SIG-M5 (cell line): ENCODE results near the gene VPS26B.
A peak's percentile ranks its signal among the peaks of the same experiment; 100 is the strongest.
"Not testable (repeated sequence)": the region's sequence is repeated elsewhere in the genome, so short reads cannot be mapped to it uniquely, and the experiment has no call there.

ENCODE experiments used
- DNase-seq: peaks from one replicate; lab custom pipeline; 2025; lab: John Stamatoyannopoulos, UW

The VPS26B gene

DNA sequence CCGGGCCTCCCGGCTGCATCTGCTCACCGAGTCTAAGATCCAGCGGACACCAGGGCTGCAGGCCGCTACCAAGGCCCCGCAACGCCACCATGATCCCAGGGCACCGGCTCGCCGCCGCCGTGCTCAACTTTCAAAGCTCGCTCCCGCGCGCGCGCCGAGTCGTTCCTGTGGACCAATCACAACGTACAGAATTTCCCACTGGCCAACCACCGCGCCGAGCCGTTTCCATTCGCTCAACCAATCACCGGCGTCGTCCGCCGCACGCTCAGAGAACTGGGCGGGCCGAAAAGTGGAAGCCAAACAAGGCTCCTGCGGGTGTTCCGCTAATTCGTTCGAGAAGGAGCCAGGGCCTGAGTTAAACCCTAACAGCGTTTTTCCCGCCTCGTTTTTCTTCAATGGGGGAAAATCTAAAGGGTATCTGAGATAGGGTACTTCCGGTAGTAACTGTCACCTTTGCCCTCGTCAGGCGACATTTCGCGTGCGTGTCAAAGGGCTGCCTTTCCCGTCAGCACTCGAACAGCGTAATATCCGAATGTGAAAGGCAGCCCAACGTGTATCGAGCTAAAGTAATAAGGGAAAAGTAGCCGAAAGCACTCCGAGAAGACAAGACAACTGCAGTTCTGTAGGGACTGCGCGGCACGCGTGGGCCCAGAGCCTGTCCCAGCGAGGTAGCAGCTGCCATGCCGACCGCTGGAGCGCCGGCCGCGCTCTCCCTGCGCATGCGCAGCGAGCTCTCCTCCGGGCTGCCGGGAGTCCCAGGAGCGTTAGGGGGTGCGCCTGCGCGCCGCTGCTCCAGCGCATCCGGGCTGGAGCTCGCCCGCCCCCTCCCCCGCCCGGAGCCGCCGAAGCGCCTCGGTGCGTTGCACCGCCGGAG, at the start of gene VPS26B, which contains the start of gene NCAPD3:
Gene VPS26B, plus strand, starts transcription at position 836 of the 874 bp plus-strand sequence. CDS start 452 bp downstream, outside the sequence.
Gene NCAPD3, minus strand, starts transcription at position 132 of the 874 bp plus-strand sequence. Its CDS starts 41 bp downstream, at position 91.
- DNase-seq: peak; percentile 57

DNA sequence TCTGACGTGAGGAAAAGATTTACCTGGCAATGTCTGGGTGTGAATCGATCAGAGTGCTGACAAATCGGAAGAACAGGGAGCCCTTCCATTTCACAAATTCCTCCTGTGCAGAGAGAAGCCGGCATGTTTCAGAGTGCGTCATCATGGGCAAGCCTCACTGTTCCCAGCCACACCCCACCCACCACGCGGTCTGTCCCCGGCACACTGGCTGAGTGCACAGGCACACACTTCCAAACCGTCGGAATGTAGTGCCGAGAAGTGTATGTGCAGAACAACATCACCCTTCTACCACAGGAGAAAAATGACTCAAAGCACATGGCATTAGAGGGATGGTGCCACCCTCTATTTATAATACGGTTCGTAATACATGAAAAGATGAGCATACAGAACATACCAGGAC, 48.2 kb upstream of the VPS26B start:
- DNase-seq: no peak

DNA sequence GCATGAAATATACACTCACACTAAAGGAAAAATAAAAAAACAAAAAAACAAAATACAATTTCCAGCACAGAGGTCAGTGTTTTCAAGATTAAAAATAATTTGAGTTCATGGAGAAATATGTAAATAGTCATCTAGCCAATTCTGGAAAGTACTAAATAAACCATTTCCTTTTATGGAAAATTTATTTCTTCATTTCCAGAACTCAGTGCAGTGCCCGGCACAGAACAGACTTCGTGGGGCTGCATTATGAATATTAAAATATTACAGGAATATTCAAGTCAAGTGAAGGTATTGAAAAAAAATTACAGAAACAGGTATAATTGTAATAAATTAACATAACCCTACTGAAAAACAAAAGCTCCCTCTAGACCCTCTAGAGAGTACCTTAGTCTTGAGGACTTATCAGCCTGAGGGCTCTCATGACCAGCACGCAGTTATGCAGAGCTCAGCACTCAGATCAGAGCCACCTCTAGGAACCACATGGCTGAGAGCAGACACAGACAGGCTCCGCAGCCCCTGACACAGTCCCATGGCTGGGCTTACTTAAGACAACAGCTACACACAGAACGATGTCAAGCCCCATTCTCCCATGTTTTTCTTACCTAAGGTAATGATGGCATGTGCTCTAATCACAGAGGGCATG, 46.3 kb upstream of the VPS26B start:
- no peak for DNase-seq

DNA sequence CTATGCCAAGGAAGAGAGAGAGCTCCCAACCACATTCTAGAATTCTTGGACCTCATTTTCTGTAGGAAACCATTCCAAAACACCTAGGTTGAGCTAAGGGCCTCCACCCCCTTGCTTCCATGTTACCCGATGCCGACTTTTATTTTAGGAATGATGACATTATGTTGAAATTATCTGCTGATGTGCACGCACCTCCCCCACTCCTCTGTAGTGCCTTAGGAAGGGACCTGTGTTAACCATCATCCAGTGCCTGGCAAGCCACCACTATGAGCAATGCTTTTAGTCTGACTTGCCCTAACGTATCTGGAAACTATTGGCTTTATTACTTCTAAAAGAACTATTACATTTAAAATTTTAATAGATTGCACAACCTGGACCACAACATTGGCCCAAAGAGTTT, 42.8 kb upstream of the VPS26B start:
- no peak for DNase-seq

DNA sequence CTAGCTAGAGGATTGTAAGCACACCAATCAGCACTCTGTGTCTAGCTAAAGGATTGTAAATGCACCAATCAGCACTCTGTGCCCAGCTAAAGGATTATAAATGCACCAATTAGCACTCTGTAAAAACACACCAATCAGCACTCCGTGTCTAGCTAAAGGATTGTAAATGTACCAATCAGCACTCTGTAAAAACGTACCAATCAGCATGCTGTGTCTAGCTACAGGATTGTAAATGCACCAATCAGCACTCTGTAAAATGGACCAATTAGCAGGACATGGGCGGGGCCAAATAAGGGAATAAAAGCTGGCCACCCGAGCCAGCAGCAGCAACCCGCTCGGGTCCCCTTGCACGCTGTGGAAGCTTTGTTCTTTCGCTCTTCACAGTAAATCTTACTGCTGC, 36.4 kb upstream of the VPS26B start:
- DNase-seq: not testable (repeated sequence)

DNA sequence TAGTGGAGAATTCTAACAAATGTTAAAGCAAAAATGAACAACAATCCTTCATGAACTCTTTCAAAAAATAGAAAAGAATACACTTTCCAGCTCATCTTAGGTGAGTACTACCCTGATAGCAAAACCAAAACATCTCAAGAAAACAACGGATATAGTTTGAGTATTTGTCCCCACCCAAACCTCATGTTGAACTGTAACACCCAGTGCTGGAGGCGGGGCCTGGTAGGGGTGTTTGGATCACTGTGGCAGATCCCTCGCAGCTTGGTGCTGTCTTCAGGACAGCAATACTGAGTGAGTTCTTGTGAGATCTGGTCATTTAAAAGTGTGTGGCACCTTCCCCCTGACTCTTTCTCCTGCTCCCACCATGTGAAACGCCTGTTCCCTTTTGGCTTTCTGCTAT, 27.7 kb upstream of the VPS26B start:
- DNase-seq: no peak

DNA sequence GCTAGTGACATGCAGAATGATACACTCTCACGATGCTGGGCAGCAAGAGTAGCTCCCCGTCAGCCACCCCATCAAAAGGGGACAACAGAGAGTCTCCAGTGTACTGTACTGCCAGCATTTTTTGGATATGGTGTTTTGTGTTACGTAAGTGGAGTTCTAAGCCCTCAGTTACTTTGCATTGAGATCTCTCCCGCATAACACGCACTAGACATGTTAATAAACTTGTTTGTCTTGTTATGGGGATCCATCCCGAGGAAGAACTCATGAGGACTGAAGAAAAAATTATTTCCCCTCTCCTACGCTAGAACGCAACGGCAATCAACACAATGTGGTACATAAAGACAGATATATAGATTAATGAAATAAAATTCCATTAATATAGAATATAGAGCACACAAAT, 24.9 kb upstream of the VPS26B start:
- no peak for DNase-seq

DNA sequence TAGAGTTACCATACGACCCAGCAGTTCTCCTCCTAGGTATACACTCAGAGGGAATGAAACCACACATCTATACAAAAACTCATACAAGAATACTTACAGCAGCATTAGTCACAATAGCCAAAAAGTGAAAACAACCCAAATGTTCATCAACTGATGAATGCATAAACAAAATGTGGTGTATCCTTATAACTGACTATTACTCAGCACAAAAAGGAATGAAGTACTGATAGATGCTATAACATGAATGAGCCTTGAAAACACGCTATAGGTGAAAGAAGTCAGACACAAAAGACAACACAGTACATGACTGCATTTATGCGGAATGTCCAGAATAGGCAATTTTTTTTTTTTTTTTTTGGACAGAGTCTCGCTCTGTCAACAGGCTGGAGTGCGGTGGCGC, 23.8 kb upstream of the VPS26B start:
- DNase-seq: no peak

DNA sequence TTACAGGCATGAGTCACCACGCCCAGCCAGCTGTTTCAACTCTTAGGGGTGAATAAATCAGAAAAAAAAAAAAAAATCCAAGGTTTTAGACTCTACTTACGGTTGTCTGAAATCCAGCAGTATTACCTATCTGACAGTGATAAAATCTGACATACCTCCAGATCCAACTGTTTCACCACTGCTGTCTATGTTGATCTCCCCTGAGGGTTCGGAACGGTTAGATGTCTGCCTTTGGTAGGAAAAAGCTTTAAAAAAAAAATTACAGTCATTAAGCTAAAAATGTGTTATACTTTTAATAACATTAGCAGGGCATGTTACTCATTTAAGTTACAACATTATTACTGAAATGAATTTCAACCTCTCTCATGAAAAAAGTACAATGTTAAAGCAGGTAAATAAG, 21.8 kb upstream of the VPS26B start:
- DNase-seq: no peak

DNA sequence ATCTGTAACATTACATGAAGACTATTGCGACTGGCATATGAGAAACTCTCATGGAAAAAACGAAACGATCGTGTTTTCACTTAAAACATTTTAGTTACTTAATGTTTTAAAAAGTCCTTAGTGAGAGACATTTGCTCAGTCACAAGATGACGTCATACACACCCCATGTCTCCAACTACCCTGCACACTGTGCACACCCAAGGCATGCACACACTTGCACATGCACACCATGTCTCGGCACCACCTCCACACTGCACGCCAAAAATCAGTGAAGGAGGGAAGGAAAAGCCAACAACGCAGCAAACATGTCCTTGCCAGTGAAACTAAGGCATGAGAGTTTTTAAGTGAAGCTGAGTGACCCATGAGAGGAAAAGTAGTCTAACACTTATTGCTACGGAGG, 18.7 kb upstream of the VPS26B start:
- DNase-seq: no peak

DNA sequence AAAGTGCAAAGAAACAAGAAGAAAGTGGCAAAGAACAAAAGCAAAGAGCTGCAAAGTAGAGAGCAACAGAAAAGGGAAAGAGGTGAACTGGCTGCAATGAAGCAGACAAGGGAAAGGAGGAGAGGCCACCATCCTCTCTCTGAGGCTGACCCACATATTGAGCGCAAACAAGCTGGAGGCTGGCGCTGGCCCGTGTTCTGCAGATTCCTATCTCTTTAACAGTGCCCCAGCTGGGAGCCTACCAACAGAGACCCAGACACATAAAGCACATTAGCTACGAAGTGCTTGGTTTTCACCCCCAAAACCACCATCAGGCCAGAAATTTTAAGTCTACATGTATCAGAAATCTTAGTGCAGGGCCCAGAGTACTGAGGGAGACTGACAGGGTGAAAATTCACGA, 18.3 kb upstream of the VPS26B start:
- DNase-seq: no peak

DNA sequence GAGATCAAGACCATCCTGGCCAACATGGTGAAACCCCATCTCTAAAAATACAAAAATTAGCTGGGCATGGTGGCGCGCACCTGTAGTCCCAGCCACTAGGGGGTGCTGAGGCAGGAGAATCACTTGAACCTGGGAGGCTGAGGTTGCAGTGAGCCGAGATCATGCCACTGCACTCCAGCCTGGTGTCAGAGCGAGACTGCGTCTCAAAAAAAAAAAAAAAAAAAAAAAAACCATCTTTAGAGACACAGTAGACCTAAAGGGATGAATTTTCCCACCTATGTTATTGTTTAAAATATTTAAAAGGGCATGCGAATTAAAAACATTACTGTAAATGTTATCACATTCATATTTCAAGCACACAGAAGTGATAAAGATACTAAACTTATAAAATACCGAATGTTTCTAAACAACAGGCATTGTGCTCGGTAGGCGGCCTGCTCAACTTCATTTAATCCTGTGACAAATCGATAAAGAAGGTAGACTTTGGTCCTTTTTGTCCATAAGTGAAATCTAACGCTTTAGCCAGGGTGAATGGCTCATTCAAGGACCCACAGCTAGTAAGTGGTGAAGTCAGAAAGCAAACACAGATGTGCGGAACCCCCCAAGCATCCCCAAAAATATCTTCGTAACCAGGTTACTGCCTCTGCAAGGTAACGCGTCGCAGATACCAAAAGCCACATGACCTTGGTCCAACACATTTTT, 16.8 kb upstream of the VPS26B start:
- no peak for DNase-seq

DNA sequence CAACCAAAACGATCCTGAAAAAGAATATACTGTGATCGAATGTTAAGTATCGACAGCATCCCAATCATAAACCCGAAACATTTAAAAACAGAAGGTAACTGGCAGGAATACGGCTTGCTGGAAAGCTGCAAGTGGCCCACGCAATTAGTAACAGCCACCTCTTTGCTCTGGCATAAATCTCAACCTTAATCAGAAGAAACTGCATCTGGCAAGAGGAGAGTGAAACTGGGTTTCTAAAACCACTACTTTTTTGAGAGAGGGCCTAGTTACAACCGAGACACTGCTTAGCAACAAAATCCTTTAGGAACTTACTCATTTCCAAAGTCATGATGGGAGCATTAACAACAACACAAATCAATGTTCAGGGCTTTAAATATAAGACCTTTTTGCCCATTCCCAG, 8.6 kb upstream of the VPS26B start:
- DNase-seq: no peak

DNA sequence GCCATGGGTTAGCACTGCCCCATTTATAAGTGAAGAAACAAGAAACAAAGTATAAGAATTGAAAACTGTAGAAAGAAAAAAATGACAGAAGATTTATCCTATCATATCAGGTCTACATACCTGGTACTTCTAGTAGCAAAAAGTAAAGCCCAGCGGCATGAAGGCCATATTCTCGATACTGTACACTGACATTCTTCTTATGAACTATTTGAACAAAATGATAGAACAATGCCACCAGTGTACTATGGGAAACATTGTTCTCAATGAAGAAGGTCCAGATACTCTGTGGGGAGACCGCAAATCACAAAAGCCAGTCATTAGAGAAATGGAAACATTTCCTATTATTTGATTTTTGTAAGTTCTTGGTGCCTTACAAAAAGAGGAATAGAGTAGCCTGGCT, 7.7 kb upstream of the VPS26B start:
- no peak for DNase-seq

DNA sequence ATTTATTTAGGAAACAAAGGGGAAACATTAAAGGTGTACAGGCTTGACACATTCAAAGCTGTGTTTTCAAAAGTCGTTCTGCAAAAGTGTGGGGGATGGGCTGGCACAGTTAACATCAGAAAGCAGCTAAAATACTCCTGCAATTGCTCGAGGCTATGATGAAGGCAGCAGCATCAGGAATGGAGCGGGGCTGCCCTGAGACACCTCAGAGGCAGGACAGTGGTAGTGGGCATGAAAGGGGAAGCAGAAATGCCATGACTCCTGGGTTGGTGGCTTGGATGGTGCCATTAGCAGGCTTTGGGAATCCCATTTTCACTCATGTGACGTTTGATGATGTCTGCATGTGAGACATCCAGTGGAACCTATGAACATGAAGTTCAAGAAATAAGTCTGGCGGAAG, 1.4 kb upstream of the VPS26B start:
- DNase-seq: no peak

DNA sequence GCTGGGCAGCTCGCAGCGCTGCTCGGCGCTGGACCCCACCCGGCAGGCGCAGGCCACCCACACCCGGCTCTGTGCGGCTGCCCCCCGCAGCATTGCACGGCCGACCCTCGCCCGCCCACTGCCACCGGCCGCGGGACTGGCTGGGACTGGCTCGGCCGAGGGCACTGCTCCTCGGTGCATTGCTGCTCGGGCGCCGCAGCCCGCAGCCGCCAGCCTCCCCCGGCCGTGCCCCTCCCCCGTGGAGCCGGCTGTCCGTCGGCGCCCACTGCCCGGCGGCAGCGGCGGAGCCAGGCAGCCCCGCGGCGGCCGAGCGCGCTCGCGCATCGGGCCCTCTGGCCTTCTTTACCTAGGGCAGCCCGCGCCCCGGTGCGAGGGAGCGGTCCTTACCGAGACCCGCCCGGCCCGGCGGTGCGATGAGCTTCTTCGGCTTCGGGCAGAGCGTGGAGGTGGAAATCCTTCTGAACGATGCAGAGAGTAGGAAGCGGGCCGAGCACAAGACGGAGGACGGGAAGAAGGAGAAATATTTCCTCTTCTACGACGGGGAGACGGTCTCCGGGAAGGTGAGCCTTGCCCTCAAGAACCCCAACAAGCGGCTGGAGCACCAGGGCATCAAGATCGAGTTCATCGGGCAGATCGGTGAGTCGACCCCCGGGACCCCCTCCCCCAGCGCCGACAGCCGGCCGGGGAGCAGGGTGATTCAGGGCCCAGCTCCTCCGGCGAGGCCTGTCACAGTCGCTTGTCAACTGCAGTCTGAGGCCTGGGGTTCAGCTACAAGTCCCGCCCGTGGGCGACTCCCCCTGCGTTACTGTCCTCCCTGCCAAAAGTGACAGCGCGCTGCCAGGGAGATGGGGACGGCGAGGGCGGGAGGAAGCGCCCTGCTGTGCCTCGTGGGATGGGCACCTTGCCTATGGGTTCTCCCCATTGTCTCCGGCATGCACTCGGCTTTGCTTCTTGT, 516 bp downstream of the VPS26B start:
- no peak for DNase-seq

DNA sequence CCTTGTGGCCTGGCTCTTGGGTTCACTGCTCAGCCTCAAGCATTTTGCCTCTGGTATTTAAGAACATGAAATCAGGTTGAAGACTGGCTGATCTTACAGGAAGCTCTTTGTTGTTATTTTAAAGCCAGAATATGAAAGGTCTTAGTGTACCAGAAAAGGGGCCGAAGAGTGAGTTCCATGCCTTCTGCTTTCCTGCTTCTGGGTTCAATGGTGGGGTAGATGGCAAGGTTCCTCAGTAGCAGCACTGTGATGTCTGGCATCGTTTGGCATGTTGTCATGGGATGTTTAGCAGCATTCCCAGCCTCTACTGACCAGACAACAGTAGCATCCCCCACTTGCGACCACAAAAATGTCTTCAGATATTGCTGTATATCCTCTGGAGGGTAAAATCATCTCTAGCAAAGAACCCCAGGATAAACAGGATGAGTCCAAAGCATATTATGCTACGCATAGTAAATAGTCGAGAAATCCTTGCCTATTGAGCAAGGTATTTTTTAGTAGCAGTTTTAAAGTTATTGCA, 2.4 kb downstream of the VPS26B start:
- no peak for DNase-seq

DNA sequence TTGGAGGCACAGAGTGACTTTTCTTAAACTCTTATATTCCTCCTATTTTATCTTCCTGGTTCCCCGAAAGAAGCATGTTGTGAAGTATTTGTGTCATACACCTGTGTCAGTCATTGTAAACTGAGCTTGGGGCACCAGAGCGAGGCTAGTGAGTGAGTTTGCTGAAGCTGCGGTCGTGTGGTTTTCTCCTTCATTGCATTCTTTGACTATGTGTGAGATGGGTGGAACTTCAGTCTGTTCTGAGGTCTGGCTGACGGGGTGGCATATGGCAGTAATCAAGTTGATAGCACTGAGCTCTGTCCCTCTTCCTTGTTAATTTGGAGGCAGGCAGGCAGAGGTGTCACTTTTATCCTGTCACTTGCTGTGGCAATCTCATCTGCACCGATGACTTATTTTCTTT, 4.2 kb downstream of the VPS26B start:
- DNase-seq: no peak

DNA sequence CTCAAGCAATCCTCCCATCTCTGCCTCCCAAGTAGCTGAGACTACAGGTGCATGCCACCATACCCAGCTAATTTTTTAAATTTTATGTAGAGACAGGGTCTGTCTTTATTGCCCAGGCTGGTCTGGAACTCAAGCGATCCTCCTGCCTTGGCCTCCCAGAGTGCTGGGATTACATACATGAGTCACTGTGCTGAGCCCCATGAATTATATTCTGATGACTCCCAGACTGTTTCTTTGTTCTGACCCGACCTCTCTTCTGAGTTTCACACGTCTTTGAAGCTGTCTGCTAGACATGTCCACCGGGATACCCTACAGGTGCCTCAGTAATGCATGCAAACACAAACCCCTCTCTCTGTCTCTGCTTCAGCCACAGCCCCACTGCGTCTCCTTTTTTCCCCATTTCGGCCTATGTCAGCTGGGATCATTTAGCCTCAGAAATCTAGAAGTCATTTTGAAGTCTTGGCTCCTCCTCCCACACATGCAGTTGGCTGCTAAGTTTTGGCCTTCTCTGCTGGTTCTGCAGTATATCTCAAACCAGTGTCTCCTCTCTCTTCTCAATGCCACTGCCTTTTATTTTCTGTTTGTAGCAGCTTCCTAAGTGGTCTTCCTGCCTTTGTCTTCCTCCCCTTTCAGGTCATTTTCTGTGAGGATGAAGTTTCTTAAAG, 4.8 kb downstream of the VPS26B start:
- DNase-seq: no peak

DNA sequence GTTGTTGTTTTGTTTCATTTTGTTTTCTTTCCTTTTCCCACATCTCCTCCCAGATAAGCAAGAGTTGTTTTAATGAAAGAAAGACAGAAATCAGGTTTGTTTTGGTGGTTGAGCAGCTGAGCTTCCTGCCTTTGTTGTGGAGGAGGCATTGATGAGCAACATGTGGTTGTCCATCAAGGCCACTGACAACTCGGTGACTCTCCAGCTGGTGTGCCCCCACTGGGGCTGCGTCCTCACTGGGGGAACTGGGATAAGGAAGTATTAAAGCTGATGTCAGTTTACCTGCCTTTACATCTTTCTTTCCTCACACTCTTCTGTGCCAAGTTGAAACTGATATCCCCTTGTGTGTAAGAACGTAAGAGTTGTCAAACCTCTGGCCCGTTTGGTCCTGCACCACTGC, 5.9 kb downstream of the VPS26B start:
- DNase-seq: no peak
